GM19023 (cell line): ENCODE results near the gene BSG.
"Not testable (repeated sequence)": the region's sequence is repeated elsewhere in the genome, so short reads cannot be mapped to it uniquely, and the experiment has no call there.

ENCODE experiments used
- ATAC-seq: cut with Tn5 transposase; IDR thresholded peaks from one replicate; pipeline ENCODE4 v1.9.1; 2021; ENCODE audit warnings: mild to moderate bottlenecking, moderate library complexity; ENCODE audit not compliant: unreplicated experiment

BSG gene

GRCh38 chr19:602391-603301 lies 30.2 kb downstream of the BSG start:
- ATAC-seq: no peak

GRCh38 chr19:603302-603639 lies 30.9 kb downstream of the BSG start:
- ATAC-seq: not testable (repeated sequence)

DNA sequence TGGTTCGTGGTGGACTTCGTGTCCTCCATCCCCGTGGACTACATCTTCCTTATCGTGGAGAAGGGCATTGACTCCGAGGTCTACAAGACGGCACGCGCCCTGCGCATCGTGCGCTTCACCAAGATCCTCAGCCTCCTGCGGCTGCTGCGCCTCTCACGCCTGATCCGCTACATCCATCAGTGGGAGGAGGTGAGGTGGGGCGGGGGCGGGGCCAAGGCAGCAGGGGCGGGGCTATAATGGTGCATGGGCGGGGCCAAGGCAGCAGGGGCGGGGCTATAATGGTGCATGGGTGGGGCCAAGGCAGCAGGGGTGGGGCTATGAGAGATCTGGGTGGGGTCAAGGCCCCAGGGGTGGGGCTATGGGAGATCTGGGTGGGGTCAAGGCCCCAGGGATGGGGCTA lies 31.4 kb downstream of the BSG start:
- not testable (repeated sequence) for ATAC-seq

- no peak for ATAC-seq
Observed at GRCh38 chr19:604355-604754, 32.0 kb downstream of the BSG start.

- ATAC-seq: not testable (repeated sequence)
Observed at GRCh38 chr19:605061-605971, 32.9 kb downstream of the BSG start.

DNA sequence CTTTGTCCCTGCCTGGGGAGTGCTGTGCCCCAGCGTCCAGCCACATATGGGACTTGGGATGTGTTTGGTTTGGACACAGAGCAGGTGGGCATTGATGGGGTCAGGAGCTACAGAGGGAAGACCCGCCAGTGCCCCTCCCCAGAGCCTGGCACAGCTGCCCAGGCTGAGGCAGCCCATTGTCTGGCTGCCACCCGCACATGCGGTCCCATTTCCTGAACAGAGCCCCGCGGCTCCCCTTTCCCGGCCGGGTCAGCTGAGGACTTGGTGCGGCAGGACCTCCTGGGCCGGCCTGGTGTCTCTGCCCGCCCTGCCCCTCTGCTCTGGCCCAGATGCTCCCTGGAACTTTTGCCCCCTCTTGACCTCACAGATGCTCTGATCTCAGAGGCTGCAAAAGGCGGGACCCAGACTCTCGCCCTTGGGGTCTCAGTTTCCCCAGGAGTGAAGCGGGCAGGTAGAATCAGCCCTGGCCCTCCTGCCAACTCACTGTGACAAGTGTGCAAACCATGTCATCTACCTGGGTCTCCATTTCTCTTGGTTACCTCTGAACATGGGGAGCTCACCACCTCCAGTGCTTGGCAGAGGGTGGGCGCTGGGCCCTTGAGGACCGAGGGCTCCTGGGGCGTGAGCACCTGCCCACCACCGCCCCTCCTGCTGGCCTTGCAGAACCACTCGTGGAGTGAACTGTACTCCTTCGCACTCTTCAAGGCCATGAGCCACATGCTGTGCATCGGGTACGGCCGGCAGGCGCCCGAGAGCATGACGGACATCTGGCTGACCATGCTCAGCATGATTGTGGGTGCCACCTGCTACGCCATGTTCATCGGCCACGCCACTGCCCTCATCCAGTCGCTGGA lies 35.1 kb downstream of the BSG start:
- ATAC-seq: no peak

- ATAC-seq: no peak
Observed at GRCh38 chr19:608155-609003, 36.0 kb downstream of the BSG start.

DNA sequence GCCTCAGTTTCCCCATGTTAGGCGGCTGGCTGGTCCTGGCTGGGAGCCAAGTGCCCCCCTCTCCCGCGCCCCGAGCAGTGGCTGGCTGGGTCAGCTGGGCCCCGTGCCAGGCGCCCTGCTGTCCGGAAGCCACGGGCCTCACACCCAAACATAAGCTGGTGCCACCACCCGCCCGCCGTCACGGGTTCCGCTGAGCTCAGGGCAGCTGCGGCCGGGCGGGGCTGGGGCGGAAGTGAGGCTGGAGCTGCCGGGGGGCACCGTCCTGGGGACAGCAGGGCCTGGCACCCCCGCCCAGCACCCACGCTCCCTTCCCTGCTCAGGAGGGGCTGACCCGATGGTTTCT lies 36.6 kb downstream of the BSG start:
- no peak for ATAC-seq

DNA sequence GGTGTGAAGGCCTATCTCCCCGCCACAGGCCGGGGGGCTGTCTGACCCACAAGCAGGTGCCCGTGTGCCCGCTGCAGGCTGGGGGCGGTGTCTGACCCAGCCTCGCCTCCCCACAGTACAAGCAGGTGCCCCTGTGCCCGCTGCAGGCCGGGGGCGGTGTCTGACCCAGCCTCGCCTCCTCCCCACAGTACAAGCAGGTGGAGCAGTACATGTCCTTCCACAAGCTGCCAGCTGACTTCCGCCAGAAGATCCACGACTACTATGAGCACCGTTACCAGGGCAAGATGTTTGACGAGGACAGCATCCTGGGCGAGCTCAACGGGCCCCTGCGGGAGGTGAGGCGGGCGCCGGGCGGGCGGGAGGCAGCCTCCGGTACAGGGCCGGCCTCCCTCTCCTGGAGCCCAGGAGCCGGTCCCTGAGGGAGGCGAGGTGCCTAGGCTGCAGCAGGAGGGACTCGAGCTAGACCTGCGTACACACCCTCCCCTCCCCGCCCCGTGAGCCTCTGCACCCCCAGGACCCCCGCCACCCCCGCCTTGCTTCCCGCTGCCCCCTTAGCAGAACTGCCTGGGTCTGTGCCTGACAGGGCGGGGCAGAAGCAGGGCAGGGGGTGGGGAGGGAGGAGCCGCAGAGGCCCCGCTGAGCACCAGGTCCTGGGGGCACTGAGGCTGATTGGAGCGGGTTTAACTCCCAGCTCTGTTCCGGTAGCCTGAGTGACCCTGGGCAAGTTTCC lies 37.8 kb downstream of the BSG start:
- ATAC-seq: no peak

DNA sequence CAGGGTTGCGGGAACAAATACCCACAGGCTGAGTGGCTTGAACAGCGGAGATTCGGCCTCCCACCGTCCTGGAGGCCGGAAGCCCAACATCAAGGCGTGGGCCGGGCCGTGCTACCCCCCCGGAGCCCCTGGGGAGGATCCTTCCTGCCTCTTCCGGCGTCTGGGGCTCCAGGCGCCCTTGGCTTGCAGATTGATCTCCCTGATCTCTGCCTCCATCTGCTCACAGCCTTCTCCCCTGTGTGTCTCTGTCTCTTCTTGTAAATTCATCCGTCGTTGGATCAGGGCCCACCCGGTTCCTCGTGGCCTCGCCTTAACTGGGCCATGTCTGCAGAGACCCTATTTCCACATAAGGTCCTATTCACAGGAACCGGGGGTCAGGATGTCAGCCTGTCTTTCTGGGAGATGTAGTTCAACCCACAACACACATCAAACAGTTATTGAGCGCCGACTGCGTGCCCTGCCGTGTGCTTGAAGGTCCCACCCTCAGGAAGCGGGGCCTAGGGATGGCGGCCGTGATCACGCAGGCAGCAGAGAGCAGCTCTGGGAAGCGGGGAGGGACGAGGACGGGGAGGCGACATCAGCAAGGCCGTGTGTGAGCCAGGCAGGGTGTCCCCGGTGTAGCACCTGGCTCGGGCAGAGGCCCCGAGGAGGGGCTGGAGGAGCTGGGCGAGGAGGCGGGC lies 38.5 kb downstream of the BSG start:
- no peak for ATAC-seq

DNA sequence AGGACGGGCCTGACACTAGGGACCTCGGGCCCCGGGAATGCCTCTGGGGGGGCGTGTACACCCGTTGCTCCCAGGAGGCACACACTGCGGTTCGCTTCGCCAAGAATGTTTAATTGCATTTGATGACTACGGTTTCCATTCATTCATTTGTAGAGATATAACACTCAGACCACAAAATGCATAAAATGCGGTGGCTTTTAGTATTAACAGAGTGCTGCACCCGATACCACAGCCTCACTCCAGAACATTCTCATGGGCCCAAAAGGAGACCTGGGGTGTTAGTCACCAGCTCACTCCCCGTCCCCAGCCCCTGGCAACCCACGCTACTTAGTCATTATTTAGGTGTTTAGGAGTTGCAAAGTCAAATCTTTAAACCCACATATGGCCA lies 39.1 kb downstream of the BSG start:
- no peak for ATAC-seq

DNA sequence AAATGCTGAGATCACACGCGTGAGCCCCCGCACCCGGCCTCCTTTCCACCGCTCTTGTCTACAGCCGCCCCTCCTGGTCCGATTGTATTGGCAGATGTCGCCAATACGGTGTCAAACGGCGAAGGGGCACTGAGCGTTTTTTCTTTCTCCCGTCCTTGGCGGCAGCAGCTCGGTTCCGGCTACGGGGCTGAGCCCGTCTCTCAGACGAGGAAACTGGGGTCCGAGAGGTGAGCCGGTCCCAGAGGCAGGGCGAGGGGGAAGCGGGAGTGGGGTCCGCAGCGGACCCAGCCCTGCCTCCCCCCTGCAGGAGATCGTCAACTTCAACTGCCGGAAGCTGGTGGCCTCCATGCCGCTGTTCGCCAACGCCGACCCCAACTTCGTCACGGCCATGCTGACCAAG lies 40.5 kb downstream of the BSG start:
- ATAC-seq: no peak

GRCh38 chr19:613732-614567 lies 41.6 kb downstream of the BSG start:
- no peak for ATAC-seq

DNA sequence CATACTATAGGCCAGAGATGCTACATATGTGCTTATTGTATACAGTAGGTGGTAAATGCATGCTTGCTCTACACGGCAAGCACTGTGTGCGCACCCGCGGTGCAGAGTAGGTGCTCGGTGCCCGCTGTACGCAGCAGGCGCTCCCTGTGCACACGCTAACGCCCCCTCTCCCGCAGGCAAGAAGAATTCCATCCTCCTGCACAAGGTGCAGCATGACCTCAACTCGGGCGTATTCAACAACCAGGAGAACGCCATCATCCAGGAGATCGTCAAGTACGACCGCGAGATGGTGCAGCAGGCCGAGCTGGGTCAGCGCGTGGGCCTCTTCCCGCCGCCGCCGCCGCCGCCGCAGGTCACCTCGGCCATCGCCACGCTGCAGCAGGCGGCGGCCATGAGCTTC lies 43.2 kb downstream of the BSG start:
- no peak for ATAC-seq

DNA sequence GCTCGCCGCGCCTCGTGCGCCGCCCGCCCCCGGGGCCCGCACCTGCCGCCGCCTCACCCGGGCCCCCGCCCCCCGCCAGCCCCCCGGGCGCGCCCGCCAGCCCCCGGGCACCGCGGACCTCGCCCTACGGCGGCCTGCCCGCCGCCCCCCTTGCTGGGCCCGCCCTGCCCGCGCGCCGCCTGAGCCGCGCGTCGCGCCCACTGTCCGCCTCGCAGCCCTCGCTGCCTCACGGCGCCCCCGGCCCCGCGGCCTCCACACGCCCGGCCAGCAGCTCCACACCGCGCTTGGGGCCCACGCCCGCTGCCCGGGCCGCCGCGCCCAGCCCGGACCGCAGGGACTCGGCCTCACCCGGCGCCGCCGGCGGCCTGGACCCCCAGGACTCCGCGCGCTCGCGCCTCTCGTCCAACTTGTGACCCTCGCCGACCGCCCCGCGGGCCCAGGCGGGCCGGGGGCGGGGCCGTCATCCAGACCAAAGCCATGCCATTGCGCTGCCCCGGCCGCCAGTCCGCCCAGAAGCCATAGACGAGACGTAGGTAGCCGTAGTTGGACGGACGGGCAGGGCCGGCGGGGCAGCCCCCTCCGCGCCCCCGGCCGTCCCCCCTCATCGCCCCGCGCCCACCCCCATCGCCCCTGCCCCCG lies 43.8 kb downstream of the BSG start:
- no peak for ATAC-seq

DNA sequence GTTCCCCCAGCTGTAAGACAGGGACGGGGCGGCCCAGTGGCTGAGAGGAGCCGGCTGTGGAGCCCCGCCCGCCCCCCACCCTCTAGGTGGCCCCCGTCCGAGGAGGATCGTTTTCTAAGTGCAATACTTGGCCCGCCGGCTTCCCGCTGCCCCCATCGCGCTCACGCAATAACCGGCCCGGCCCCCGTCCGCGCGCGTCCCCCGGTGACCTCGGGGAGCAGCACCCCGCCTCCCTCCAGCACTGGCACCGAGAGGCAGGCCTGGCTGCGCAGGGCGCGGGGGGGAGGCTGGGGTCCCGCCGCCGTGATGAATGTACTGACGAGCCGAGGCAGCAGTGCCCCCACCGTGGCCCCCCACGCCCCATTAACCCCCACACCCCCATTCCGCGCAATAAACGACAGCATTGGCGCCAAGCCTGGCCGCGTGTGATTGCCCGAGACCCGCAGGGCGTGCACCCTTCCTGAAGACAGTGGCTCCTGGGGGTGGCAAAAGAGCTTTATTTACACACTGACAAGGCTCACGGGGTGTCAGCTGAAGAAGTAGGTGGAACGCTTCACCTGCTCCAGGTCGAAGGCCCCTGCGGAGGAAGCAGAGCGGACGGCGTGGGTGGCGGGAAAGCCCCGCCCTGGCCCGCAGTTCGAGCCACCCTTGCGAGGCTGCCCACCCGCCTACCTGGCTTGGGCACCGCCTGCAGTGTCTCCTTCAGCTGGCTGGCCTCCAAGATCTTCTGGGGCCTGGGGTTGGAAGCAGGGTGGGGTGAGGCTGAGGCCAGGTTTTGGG lies 44.5 kb downstream of the BSG start:
- ATAC-seq: no peak
